ENCODE measurements around the gene HES3. TPM values are rescaled to one million over a fixed set of nuclear protein-coding genes. Genes with fewer than 3 reads are reported as not detected.

HES3 gene
- total RNA-seq, 1 experiment from 2014 or later: not detected

- no peaks in the 10 kb centered on the region for H3K4me1 ChIP-seq (ENCODE audit: control insufficient read depth in 1 of 2, insufficient read depth in 2 of 2, low read length in 2 of 2)
- no peak overlapping the region for H3K27ac ChIP-seq (ENCODE audit: low read depth, low read length)
- TF ChIP-seq EGR1 (IDR thresholded peaks at IDR 0.05; ENCODE audit: low read depth): no peak
- TF ChIP-seq ELF1 (IDR thresholded peaks at IDR 0.05; ENCODE audit: borderline replicate concordance, low read depth): no peak
- no peak for TF ChIP-seq ZFX (IDR thresholded peaks at IDR 0.05)
- no peak for TF ChIP-seq ZBTB33 (IDR thresholded peaks at IDR 0.05; ENCODE audit: extremely low read depth, insufficient replicate concordance, low read length)
- no peak for TF ChIP-seq FOSL1 (IDR thresholded peaks at IDR 0.05; ENCODE audit: low read depth)
- no peak for TF ChIP-seq RAD21 (IDR thresholded peaks at IDR 0.05; ENCODE audit: low read depth)
- no peak for TF ChIP-seq EZH2 (IDR thresholded peaks at IDR 0.05)
- TF ChIP-seq ATF3 (IDR thresholded peaks at IDR 0.05): no peak
- no peak for TF ChIP-seq CEBPB (IDR thresholded peaks at IDR 0.05; ENCODE audit: low read depth)
- TF ChIP-seq CTCF (IDR thresholded peaks at IDR 0.05 in 2 of 3, conservative IDR thresholded peaks at IDR 0.05 in 1 of 3; ENCODE audit: borderline replicate concordance in 1 of 3, insufficient read depth in 1 of 3, low read depth in 2 of 3, low read length in 2 of 3): no peak
- intact Hi-C loops (cut with micrococcal nuclease): no loop called here
- ChIA-PET RAD21 (ENCODE audit: low non-redundant PET in 1 of 2, low total read pairs in 2 of 2, uncharacterized antibody in 2 of 2, unreplicated experiment in 2 of 2) (no interaction called here), CTCF (no interaction called here), POLR2A (no interaction called here)
- H4K20me1 ChIP-seq (ENCODE audit: insufficient read depth): no peaks in the 10 kb centered on the region
- ATAC-seq (no peak), DNase-seq (ENCODE audit: low read depth, low spot score) (no peak)
- H2AFZ ChIP-seq (ENCODE audit: low read depth, low read length, poor library complexity, severe bottlenecking): no peak overlapping the region
- H3K9me2 ChIP-seq (ENCODE audit: insufficient read depth): no peaks in the 10 kb centered on the region
- H3K4me2 ChIP-seq (ENCODE audit: low read length): no peak overlapping the region
- no TSS peak for BruUV-seq (replicated peaks)
- no peak overlapping the region for H3K9ac ChIP-seq (ENCODE audit: low read length)
- no peaks in the 10 kb centered on the region for H3K9me3 ChIP-seq (ENCODE audit: control insufficient read depth in 1 of 2, insufficient read depth in 1 of 2, low read depth in 1 of 2, low read length in 2 of 2)
- H3K36me3 ChIP-seq (ENCODE audit: control insufficient read depth in 1 of 2, insufficient read depth in 2 of 2, low read length in 2 of 2): no peaks in the 10 kb centered on the region
- H3K4me3 ChIP-seq (replicated peaks in 1 of 2; ENCODE audit: low read depth in 1 of 2, low read length in 2 of 2): no peak overlapping the region
- no peaks in the 10 kb centered on the region for H3K79me2 ChIP-seq (ENCODE audit: insufficient read depth, low read length)
- H3K27me3 ChIP-seq (ENCODE audit: insufficient read depth, low read length): no peaks in the 10 kb centered on the region
These were observed 27.6 kb downstream of the HES3 start for GRCh38 chr1:6271554-6271953.
